Measurements from ENCODE around the gene STIM1. TPM values are rescaled to one million over a fixed set of nuclear protein-coding genes. Genes with fewer than 3 reads are reported as not detected.
A peak's percentile ranks its signal among the peaks of the same experiment; 100 is the strongest.

The STIM1 gene
- total RNA-seq, 1 donor from 2014 or later, result 46.9 TPM

DNA sequence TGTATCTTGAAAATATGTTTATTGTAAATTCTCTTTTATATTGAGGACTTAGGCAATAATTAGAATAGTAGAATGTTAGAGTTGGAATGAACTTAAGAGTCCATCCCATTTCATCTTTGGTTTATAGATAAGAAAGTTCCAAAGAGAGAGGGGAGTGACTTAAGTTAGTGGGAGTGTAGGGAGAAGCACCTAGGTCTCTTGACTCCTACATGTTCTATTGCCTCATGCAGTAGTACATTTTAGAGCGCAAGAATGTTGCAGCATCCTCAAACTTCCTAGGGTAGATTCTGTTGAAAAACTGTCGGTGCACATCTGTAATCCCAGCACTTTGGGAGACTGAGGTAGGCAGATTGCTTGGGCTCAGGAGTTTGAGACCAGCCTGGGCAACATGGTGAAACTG lies 247.8 kb downstream of the STIM1 start:
- Mint-ChIP-seq H3K27ac (ENCODE audit: unreplicated experiment) (no peak overlapping the region), H3K9me3 (ENCODE audit: unreplicated experiment) (no peaks in the 10 kb centered on the region), H3K36me3 (ENCODE audit: unreplicated experiment) (peaks cover 12% of the 10 kb centered on the region), H3K4me3 (ENCODE audit: unreplicated experiment) (no peak overlapping the region), H3K27me3 (ENCODE audit: unreplicated experiment) (no peaks in the 10 kb centered on the region), H3K4me1 (ENCODE audit: unreplicated experiment) (peaks cover 2% of the 10 kb centered on the region)
- no peak for DNase-seq (ENCODE audit: extremely low spot score, unreplicated experiment)
- TF ChIP-seq, protein P1, sequence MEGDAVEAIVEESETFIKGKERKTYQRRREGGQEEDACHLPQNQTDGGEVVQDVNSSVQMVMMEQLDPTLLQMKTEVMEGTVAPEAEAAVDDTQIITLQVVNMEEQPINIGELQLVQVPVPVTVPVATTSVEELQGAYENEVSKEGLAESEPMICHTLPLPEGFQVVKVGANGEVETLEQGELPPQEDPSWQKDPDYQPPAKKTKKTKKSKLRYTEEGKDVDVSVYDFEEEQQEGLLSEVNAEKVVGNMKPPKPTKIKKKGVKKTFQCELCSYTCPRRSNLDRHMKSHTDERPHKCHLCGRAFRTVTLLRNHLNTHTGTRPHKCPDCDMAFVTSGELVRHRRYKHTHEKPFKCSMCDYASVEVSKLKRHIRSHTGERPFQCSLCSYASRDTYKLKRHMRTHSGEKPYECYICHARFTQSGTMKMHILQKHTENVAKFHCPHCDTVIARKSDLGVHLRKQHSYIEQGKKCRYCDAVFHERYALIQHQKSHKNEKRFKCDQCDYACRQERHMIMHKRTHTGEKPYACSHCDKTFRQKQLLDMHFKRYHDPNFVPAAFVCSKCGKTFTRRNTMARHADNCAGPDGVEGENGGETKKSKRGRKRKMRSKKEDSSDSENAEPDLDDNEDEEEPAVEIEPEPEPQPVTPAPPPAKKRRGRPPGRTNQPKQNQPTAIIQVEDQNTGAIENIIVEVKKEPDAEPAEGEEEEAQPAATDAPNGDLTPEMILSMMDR (IDR thresholded peaks at IDR 0.05), result no peak

DNA sequence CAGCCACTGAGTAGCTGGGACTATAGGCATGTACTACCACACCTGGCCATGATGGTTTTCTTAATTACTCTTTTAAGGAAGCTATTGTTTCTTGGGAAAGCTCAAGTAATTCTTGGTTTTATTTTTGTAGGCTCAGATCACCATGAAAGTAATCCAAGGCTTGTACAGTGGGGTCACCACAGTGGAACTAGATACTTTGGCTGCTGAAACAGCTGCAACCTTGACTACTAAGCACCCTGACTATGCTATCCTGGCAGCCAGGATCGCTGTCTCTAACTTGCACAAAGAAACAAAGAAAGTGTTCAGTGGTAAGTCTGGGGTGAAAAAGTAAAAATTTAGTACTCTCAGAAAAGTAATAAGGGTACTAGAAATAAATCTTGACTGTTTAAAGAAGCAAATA lies 250.5 kb downstream of the STIM1 start:
- TF ChIP-seq, protein P1 (IDR thresholded peaks at IDR 0.05), result no peak
- Mint-ChIP-seq H3K27me3 (ENCODE audit: unreplicated experiment) (no peaks in the 10 kb centered on the region), H3K9me3 (ENCODE audit: unreplicated experiment) (no peaks in the 10 kb centered on the region), H3K36me3 (ENCODE audit: unreplicated experiment) (peaks cover 15% of the 10 kb centered on the region), H3K4me3 (ENCODE audit: unreplicated experiment) (no peak overlapping the region), H3K27ac (ENCODE audit: unreplicated experiment) (no peak overlapping the region), H3K4me1 (ENCODE audit: unreplicated experiment) (no peaks in the 10 kb centered on the region)
- no peak for DNase-seq (ENCODE audit: extremely low spot score, unreplicated experiment)

DNA sequence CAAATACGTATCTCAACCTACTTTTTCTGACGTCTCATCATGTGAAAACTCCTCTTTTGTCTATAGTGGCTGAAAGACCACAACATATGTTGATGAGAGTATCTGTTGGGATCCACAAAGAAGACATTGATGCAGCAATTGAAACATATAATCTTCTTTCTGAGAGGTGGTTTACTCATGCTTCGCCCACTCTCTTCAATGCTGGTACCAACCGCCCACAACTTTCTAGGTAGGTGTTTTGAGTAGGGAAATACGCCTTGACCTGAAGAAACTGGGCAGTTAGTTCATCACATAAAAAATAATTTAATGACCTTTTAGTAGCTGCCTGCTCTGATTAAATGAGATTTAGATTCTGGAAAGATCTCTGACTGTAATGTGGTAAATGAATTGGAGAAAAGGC lies 256.4 kb downstream of the STIM1 start:
- H3K27ac Mint-ChIP-seq (ENCODE audit: unreplicated experiment), result no peak overlapping the region
- no peak for DNase-seq (ENCODE audit: extremely low spot score, unreplicated experiment)
- peaks cover 36% of the 10 kb centered on the region for H3K36me3 Mint-ChIP-seq (ENCODE audit: unreplicated experiment)
- peaks cover 3% of the 10 kb centered on the region for H3K4me1 Mint-ChIP-seq (ENCODE audit: unreplicated experiment)
- TF ChIP-seq, protein P1 (IDR thresholded peaks at IDR 0.05), result no peak
- H3K27me3 Mint-ChIP-seq (ENCODE audit: unreplicated experiment), result no peaks in the 10 kb centered on the region
- H3K9me3 Mint-ChIP-seq (ENCODE audit: unreplicated experiment), result no peaks in the 10 kb centered on the region
- H3K4me3 Mint-ChIP-seq (ENCODE audit: unreplicated experiment), result no peak overlapping the region

DNA sequence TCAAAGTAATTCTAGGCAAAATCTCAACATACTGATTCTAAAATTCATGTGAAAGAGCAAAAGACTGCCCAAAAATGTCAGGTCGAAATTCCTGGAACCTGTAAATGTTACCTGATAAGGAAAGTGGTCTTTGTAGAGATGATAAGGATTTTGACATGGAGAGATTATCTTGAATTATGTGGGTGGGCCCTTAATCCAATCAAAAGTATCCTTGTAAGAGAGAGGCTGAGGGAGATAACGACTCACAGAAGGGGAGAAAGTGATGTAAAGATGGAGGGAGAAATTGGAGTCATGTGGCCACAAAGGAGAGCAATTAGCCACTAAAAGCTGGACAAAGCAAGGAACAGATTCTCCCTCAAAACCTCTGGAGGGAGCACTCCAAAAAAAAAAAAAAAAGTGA lies 259.7 kb downstream of the STIM1 start:
- Mint-ChIP-seq H3K36me3 (ENCODE audit: unreplicated experiment) (peaks cover 30% of the 10 kb centered on the region), H3K9me3 (ENCODE audit: unreplicated experiment) (no peaks in the 10 kb centered on the region), H3K4me1 (ENCODE audit: unreplicated experiment) (peaks cover 15% of the 10 kb centered on the region), H3K4me3 (ENCODE audit: unreplicated experiment) (no peak overlapping the region), H3K27ac (ENCODE audit: unreplicated experiment) (no peak overlapping the region), H3K27me3 (ENCODE audit: unreplicated experiment) (no peaks in the 10 kb centered on the region)
- no peak for DNase-seq (ENCODE audit: extremely low spot score, unreplicated experiment)
- TF ChIP-seq, protein P1 (IDR thresholded peaks at IDR 0.05), result no peak

DNA sequence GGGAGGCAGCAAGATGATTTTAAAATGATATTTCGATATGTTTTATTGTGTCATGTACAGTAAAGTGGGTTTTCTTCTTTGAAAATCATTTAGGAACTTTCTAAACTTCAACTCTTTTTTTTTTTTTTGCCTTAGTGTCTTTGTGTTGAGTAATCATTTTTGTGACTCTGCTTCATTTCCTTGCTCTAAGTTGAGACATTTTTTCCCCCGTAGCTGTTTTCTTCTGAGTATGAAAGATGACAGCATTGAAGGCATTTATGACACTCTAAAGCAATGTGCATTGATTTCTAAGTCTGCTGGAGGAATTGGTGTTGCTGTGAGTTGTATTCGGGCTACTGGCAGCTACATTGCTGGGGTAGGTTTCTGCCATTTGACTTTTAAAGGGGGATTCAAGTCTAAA lies 262.6 kb downstream of the STIM1 start:
- Mint-ChIP-seq H3K4me1 (ENCODE audit: unreplicated experiment) (peaks cover 15% of the 10 kb centered on the region), H3K27ac (ENCODE audit: unreplicated experiment) (peak overlapping the region; percentile 62)
- no peak for DNase-seq (ENCODE audit: extremely low spot score, unreplicated experiment)

More for the DNA sequence above, 262.6 kb downstream of the STIM1 start:
- Mint-ChIP-seq H3K36me3 (ENCODE audit: unreplicated experiment) (peaks cover 33% of the 10 kb centered on the region), H3K27me3 (ENCODE audit: unreplicated experiment) (no peaks in the 10 kb centered on the region), H3K4me3 (ENCODE audit: unreplicated experiment) (no peak overlapping the region), H3K9me3 (ENCODE audit: unreplicated experiment) (no peaks in the 10 kb centered on the region)
- TF ChIP-seq, protein P1 (IDR thresholded peaks at IDR 0.05), result no peak
